Type B pancreatic cell (in vitro differentiated cells): Measurements from ENCODE around the gene SNX8. TPM values are rescaled to one million over a fixed set of nuclear protein-coding genes. Genes with fewer than 3 reads are reported as not detected.
"Not testable (repeated sequence)": the region's sequence is repeated elsewhere in the genome, so short reads cannot be mapped to it uniquely, and the experiment has no call there.

Source experiments
- DNase-seq: peaks from one replicate; pipeline ENCODE4 v3.0.0; 2021; ENCODE audit warnings: mixed read lengths; ENCODE audit not compliant: unreplicated experiment; ENCODE audit errors: extremely low spot score
- H3K27ac Mint-ChIP-seq: 2 replicates; pipeline ENCODE4 v1.8.0; 2021; ENCODE audit warnings: mild to moderate bottlenecking, mixed read lengths
- H3K27me3 Mint-ChIP-seq: 2 replicates; pipeline ENCODE4 v1.8.0; 2021; ENCODE audit warnings: mixed read lengths
- H3K36me3 Mint-ChIP-seq: 2 replicates; pipeline ENCODE4 v1.8.0; 2021; ENCODE audit warnings: mixed read lengths
- H3K4me1 Mint-ChIP-seq: one replicate; pipeline ENCODE4 v1.8.0; 2021; ENCODE audit warnings: mixed read lengths; ENCODE audit not compliant: unreplicated experiment
- H3K4me3 Mint-ChIP-seq: 2 replicates; pipeline ENCODE4 v1.8.0; 2021; ENCODE audit warnings: mild to moderate bottlenecking, mixed read lengths
- H3K9me3 Mint-ChIP-seq: 2 replicates; pipeline ENCODE4 v1.8.0; 2021; ENCODE audit warnings: mixed read lengths
- CTCF ChIP-seq: fragments of 200-600 bp; sonication (generic); conservative IDR thresholded peaks from 2 replicates; pipeline ENCODE4 v1.5.0; 2021; ENCODE audit warnings: antibody characterized with exemption, mild to moderate bottlenecking
- total RNA-seq: library from RNA; stranded (reverse); gene quantifications from 2 replicates; pipeline ENCODE4 v1.2.1, GENCODE V29; 2021; ENCODE audit warnings: low replicate concordance

Gene SNX8
- total RNA-seq, 1 donor from 2014 or later = 29.1 TPM

- H3K4me1 Mint-ChIP-seq = peaks cover 10% of the 10 kb centered on the region
Observed at GRCh38 chr7:2270495-2270894, 43.7 kb downstream of the SNX8 start.

GRCh38 chr7:2269991-2270460, 44.2 kb downstream of the SNX8 start:
- peaks cover 10% of the 10 kb centered on the region for H3K4me1 Mint-ChIP-seq
- peak overlapping the region; percentile 22 for H3K27ac Mint-ChIP-seq
- TF ChIP-seq CTCF = no peak
- no peak for DNase-seq
- no peak overlapping the region for H3K4me3 Mint-ChIP-seq
- H3K9me3 Mint-ChIP-seq = no peaks in the 10 kb centered on the region
- H3K27me3 Mint-ChIP-seq = no peaks in the 10 kb centered on the region
- peaks cover 12% of the 10 kb centered on the region for H3K36me3 Mint-ChIP-seq

More at GRCh38 chr7:2270495-2270894, 43.7 kb downstream of the SNX8 start:
- Mint-ChIP-seq H3K27ac (no peak overlapping the region), H3K4me3 (no peak overlapping the region), H3K27me3 (no peaks in the 10 kb centered on the region), H3K9me3 (no peaks in the 10 kb centered on the region), H3K36me3 (peaks cover 12% of the 10 kb centered on the region)
- no peak for TF ChIP-seq CTCF
- no peak for DNase-seq

GRCh38 chr7:2269089-2269990, 44.9 kb downstream of the SNX8 start:
- peak overlapping the region; percentile 75 for H3K4me3 Mint-ChIP-seq
- not testable (repeated sequence) for H3K27me3 Mint-ChIP-seq, H3K9me3 Mint-ChIP-seq, DNase-seq
- peak overlapping the region; percentile 22 for H3K27ac Mint-ChIP-seq
- H3K36me3 Mint-ChIP-seq = peaks cover 13% of the 10 kb centered on the region
- peaks cover 10% of the 10 kb centered on the region for H3K4me1 Mint-ChIP-seq

GRCh38 chr7:2266911-2267310, 47.3 kb downstream of the SNX8 start:
- no peak for TF ChIP-seq CTCF
- Mint-ChIP-seq H3K4me3 (no peak overlapping the region), H3K36me3 (peaks cover 10% of the 10 kb centered on the region), H3K4me1 (peaks cover 10% of the 10 kb centered on the region), H3K27ac (peak overlapping the region; percentile 61), H3K9me3 (no peaks in the 10 kb centered on the region), H3K27me3 (no peaks in the 10 kb centered on the region)
- DNase-seq = no peak

- Mint-ChIP-seq H3K36me3 (peaks cover 5% of the 10 kb centered on the region), H3K4me1 (peaks cover 2% of the 10 kb centered on the region), H3K27me3 (no peaks in the 10 kb centered on the region), H3K9me3 (no peaks in the 10 kb centered on the region), H3K4me3 (no peak overlapping the region), H3K27ac (no peak overlapping the region)
- no peak for TF ChIP-seq CTCF
- no peak for DNase-seq
Observed at GRCh38 chr7:2264158-2264557, 50.1 kb downstream of the SNX8 start.

GRCh38 chr7:2263176-2263575, 51.1 kb downstream of the SNX8 start:
- Mint-ChIP-seq H3K9me3 (no peaks in the 10 kb centered on the region), H3K4me3 (no peak overlapping the region), H3K4me1 (no peaks in the 10 kb centered on the region), H3K27me3 (no peaks in the 10 kb centered on the region), H3K27ac (no peak overlapping the region), H3K36me3 (peaks cover 5% of the 10 kb centered on the region)
- TF ChIP-seq CTCF = no peak
- DNase-seq = no peak
